Gastrocnemius medialis (tissue), 4 donors: ENCODE measurements around the gene RAD9A.

ENCODE experiments used
- CTCF ChIP-seq, 5 experiments: fragments of 450-650 bp in 3 of 5; fragments of 200-600 bp in 2 of 5; sonication (generic) in 2 of 5; IDR thresholded peaks in 4 of 5; conservative IDR thresholded peaks in 1 of 5; 1 replicate in 4 of 5; 2 replicates in 1 of 5; pipeline ENCODE4 v1.5.1; 2016 to 2019; ENCODE audit warnings: antibody characterized with exemption in 5 of 5, mild to moderate bottlenecking in 3 of 5, moderate library complexity in 3 of 5
- POLR2A ChIP-seq, 2 donors: fragments of 450-650 bp; IDR thresholded peaks; one replicate each; pipeline ENCODE4 v1.6.1; 2017; ENCODE audit warnings: antibody characterized with exemption in 2 of 2, mild to moderate bottlenecking in 2 of 2, moderate library complexity in 2 of 2

GRCh38 chr11:67375320-67376055, 16.3 kb upstream of the RAD9A start:
- TF ChIP-seq CTCF (IDR thresholded peaks at IDR 0.05 in 4 of 5, conservative IDR thresholded peaks at IDR 0.05 in 1 of 5), result no peak
- no peak for TF ChIP-seq POLR2A (IDR thresholded peaks at IDR 0.05)
